Liver (tissue), 9 donors: Measurements from ENCODE around the gene OR4N2. TPM values are rescaled to one million over a fixed set of nuclear protein-coding genes. Genes with fewer than 3 reads are reported as not detected.
"Not testable (repeated sequence)": the region's sequence is repeated elsewhere in the genome, so short reads cannot be mapped to it uniquely, and the experiment has no call there.

Experiments
- DNase-seq: peaks from one replicate; pipeline ENCODE4 v3.0.0-alpha.2; 2017; ENCODE audit warnings: low spot score
- H3K27ac ChIP-seq, 2 donors: one replicate each; pipeline ENCODE4 v1.7.0; 2013; ENCODE audit warnings: inconsistent platforms in 2 of 2, low read length in 2 of 2, control low read depth in 1 of 2, low read depth in 1 of 2, mild to moderate bottlenecking in 1 of 2
- H3K27me3 ChIP-seq, 4 donors: one replicate each; pipeline versions ENCODE4 v1.6.1 to v1.7.0; 2013; ENCODE audit warnings: low read length in 3 of 4, inconsistent platforms in 1 of 4, mild to moderate bottlenecking in 1 of 4, moderate library complexity in 1 of 4; ENCODE audit not compliant: control insufficient read depth in 4 of 4, insufficient read depth in 4 of 4
- H3K36me3 ChIP-seq, 4 donors: one replicate each; pipeline versions ENCODE4 v1.6.1 to v1.7.0; 2013; ENCODE audit warnings: low read length in 3 of 4, mild to moderate bottlenecking in 3 of 4, low read depth in 1 of 4, moderate library complexity in 1 of 4; ENCODE audit not compliant: control insufficient read depth in 4 of 4, insufficient read depth in 3 of 4
- H3K4me1 ChIP-seq, 4 donors: one replicate each; pipeline versions ENCODE4 v1.6.1 to v1.7.0; 2013; ENCODE audit warnings: low read length in 3 of 4, mild to moderate bottlenecking in 3 of 4, moderate library complexity in 1 of 4; ENCODE audit not compliant: control insufficient read depth in 4 of 4, insufficient read depth in 4 of 4
- H3K4me3 ChIP-seq, 3 donors: one replicate each; pipeline versions ENCODE4 v1.6.1 to v1.7.0; 2013; ENCODE audit warnings: low read length in 3 of 3, control low read depth in 1 of 3, low read depth in 1 of 3, mild to moderate bottlenecking in 1 of 3
- H3K9ac ChIP-seq, 2 donors: one replicate each; pipeline ENCODE4 v1.7.0; 2013; ENCODE audit warnings: low read length in 2 of 2, mild to moderate bottlenecking in 2 of 2, moderate library complexity in 2 of 2, control low read depth in 1 of 2, low read depth in 1 of 2
- H3K9me3 ChIP-seq, 4 donors: one replicate each; pipeline versions ENCODE4 v1.6.1 to v1.7.0; 2013; ENCODE audit warnings: low read length in 3 of 4; ENCODE audit not compliant: control insufficient read depth in 4 of 4
- EGR1 ChIP-seq, 2 donors: IDR thresholded peaks; 2 replicates each; pipeline ENCODE4 v1.6.1; 2016 to 2018; ENCODE audit warnings: antibody characterized with exemption in 2 of 2, low read depth in 2 of 2
- FOXA1 ChIP-seq: IDR thresholded peaks from 2 replicates; pipeline ENCODE4 v1.6.1; 2016; ENCODE audit warnings: antibody characterized with exemption
- GABPA ChIP-seq, 2 donors: IDR thresholded peaks in 1 of 2; conservative IDR thresholded peaks in 1 of 2; 2 replicates each; pipeline ENCODE4 v1.6.1; 2016; ENCODE audit warnings: antibody characterized with exemption in 2 of 2, mild to moderate bottlenecking in 1 of 2, moderate library complexity in 1 of 2
- HNF4A ChIP-seq, 2 donors: conservative IDR thresholded peaks; 2 replicates each; pipeline ENCODE4 v1.6.1; 2016; ENCODE audit warnings: antibody characterized with exemption in 2 of 2, mild to moderate bottlenecking in 2 of 2
- NR2F2 ChIP-seq: IDR thresholded peaks from 2 replicates; pipeline ENCODE4 v1.6.1; 2016; ENCODE audit warnings: antibody characterized with exemption
- RAD21 ChIP-seq, 2 donors: IDR thresholded peaks; 2 replicates each; pipeline ENCODE4 v1.6.1; 2016; ENCODE audit warnings: antibody characterized with exemption in 2 of 2, mild to moderate bottlenecking in 2 of 2
- SP1 ChIP-seq: IDR thresholded peaks from 2 replicates; pipeline ENCODE4 v1.6.1; 2018; ENCODE audit warnings: antibody characterized with exemption, mild to moderate bottlenecking
- TAF1 ChIP-seq: conservative IDR thresholded peaks from 2 replicates; pipeline ENCODE4 v1.6.1; 2016; ENCODE audit warnings: antibody characterized with exemption, mild to moderate bottlenecking
- YY1 ChIP-seq: IDR thresholded peaks from 2 replicates; pipeline ENCODE4 v1.6.1; 2016; ENCODE audit warnings: antibody characterized with exemption, mild to moderate bottlenecking
- WGBS: extraction: QIAGEN DNeasy Blood & Tissue Kit; methylation state at CpG from one replicate; pipeline ENCODE4 v1.1.7; 2013; 5-methylcytosine and 5-hydroxymethylcytosine counted together
- polyA plus RNA-seq, 2 donors: library from polyadenylated mRNA; stranded (reverse) in 1 of 2; unstranded in 1 of 2; fragments of 200-250 nt in 1 of 2; fragments of >200 nt in 1 of 2; fragmentation: Nextera tagmentation in 1 of 2; extraction: Ambion mirVana in 1 of 2; gene quantifications; one replicate each; pipeline versions ENCODE4 v1.2.1 to v1.2.3, GENCODE V29; 2013 to 2015
- total RNA-seq, 2 donors: library from RNA; depleted of rRNA; stranded (reverse); fragments of >200 nt; gene quantifications; one replicate each; pipeline ENCODE4 v1.2.3, GENCODE V29; 2014
- TF ChIP-seq, protein P1 (sequence below): fragments of 150-350 bp; IDR thresholded peaks from 2 replicates; pipeline ENCODE4 v1.5.1; 2017; ENCODE audit warnings: improper control_type of control experiment, low read depth, low read length; ENCODE audit not compliant: missing input control
- TF ChIP-seq, protein P2 (sequence below): IDR thresholded peaks from 2 replicates; pipeline ENCODE4 v1.6.1; 2016; ENCODE audit warnings: antibody characterized with exemption, mild to moderate bottlenecking
- TF ChIP-seq, protein P3 (sequence below): IDR thresholded peaks from 2 replicates; pipeline ENCODE4 v1.6.1; 2016; ENCODE audit warnings: antibody characterized with exemption
- TF ChIP-seq, protein P4 (sequence below): IDR thresholded peaks from 2 replicates; pipeline ENCODE4 v1.6.1; 2016; ENCODE audit warnings: antibody characterized with exemption
- donor health status: healthy.
- donor health status: healthy.
- donor health status: healthy.
- donor health status: healthy.
- donor health status: healthy.

OR4N2 gene
- total and polyA plus RNA-seq, 4 donors, result not detected

DNA sequence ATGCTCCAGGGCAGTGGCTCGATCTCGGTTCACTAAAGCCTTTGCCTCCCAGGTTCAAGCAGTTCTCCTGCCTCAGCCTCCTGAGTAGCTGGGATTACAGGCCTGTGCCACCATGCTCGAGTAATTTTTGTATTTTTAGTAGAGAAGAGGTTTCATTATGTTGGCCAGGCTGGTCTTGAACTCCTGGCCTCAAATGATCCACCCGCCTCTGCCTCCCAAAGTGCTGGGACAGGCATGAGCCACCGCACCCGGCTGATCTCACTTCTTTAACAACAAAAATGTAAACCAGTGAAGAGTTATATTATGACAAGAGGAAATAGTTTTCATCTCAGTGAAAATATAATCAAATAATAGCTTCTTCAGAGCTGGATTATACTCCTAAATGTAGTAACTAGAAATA, 16.3 kb upstream of the OR4N2 start:
- H3K4me1 ChIP-seq, H3K9me3 ChIP-seq, DNase-seq, H3K27ac ChIP-seq, H3K27me3 ChIP-seq, H3K9ac ChIP-seq, H3K36me3 ChIP-seq, H3K4me3 ChIP-seq: not testable (repeated sequence)
- WGBS, result 71% methylated on average over 6 of the region's 6 CpGs

DNA sequence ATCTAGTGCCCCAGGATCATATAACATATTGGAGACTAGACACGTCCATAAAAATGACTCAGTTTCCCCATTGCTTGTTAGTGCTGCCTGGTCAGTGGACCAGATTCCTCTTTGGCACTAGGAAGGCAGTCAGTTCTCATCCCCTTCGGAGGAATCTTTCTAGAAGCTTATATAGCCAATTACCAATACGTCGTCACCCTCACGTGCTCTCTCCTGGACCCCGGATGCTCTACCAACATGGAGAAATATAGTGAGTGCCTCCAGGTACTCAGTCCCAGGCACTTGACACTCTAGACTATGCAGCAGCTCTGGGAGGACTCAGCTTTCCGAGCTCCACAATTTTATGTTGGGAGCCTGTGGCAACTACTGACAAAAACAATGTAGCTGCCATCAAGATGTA, 15.4 kb upstream of the OR4N2 start:
- DNase-seq, H3K9ac ChIP-seq, H3K4me1 ChIP-seq, H3K4me3 ChIP-seq, H3K27ac ChIP-seq, H3K27me3 ChIP-seq, H3K36me3 ChIP-seq, H3K9me3 ChIP-seq: not testable (repeated sequence)
- 65% methylated on average over 7 of the region's 7 CpGs for WGBS

GRCh38 chr14:19796520-19797108, 7.0 kb upstream of the OR4N2 start:
- not testable (repeated sequence) for DNase-seq, H3K27me3 ChIP-seq, H3K9me3 ChIP-seq, H3K27ac ChIP-seq, H3K36me3 ChIP-seq, H3K4me3 ChIP-seq, H3K4me1 ChIP-seq, H3K9ac ChIP-seq
- 61% methylated on average over 10 of the region's 10 CpGs for WGBS

GRCh38 chr14:19799880-19800279, 3.7 kb upstream of the OR4N2 start:
- peaks cover 0 to 1% (median 0%) of the 10 kb centered on the region in 4 donors for H3K27me3 ChIP-seq
- no peaks in the 10 kb centered on the region for H3K4me1 ChIP-seq
- no peaks in the 10 kb centered on the region for H3K9me3 ChIP-seq
- TF ChIP-seq, protein P1, sequence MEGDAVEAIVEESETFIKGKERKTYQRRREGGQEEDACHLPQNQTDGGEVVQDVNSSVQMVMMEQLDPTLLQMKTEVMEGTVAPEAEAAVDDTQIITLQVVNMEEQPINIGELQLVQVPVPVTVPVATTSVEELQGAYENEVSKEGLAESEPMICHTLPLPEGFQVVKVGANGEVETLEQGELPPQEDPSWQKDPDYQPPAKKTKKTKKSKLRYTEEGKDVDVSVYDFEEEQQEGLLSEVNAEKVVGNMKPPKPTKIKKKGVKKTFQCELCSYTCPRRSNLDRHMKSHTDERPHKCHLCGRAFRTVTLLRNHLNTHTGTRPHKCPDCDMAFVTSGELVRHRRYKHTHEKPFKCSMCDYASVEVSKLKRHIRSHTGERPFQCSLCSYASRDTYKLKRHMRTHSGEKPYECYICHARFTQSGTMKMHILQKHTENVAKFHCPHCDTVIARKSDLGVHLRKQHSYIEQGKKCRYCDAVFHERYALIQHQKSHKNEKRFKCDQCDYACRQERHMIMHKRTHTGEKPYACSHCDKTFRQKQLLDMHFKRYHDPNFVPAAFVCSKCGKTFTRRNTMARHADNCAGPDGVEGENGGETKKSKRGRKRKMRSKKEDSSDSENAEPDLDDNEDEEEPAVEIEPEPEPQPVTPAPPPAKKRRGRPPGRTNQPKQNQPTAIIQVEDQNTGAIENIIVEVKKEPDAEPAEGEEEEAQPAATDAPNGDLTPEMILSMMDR, result no peak
- TF ChIP-seq SP1, result no peak
- TF ChIP-seq, protein P2, sequence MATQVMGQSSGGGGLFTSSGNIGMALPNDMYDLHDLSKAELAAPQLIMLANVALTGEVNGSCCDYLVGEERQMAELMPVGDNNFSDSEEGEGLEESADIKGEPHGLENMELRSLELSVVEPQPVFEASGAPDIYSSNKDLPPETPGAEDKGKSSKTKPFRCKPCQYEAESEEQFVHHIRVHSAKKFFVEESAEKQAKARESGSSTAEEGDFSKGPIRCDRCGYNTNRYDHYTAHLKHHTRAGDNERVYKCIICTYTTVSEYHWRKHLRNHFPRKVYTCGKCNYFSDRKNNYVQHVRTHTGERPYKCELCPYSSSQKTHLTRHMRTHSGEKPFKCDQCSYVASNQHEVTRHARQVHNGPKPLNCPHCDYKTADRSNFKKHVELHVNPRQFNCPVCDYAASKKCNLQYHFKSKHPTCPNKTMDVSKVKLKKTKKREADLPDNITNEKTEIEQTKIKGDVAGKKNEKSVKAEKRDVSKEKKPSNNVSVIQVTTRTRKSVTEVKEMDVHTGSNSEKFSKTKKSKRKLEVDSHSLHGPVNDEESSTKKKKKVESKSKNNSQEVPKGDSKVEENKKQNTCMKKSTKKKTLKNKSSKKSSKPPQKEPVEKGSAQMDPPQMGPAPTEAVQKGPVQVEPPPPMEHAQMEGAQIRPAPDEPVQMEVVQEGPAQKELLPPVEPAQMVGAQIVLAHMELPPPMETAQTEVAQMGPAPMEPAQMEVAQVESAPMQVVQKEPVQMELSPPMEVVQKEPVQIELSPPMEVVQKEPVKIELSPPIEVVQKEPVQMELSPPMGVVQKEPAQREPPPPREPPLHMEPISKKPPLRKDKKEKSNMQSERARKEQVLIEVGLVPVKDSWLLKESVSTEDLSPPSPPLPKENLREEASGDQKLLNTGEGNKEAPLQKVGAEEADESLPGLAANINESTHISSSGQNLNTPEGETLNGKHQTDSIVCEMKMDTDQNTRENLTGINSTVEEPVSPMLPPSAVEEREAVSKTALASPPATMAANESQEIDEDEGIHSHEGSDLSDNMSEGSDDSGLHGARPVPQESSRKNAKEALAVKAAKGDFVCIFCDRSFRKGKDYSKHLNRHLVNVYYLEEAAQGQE, result no peak
- TF ChIP-seq FOXA1, result no peak
- no peak for TF ChIP-seq EGR1 (IDR thresholded peaks at IDR 0.05; ENCODE audit: low read depth in 2 of 2)
- TF ChIP-seq TAF1, result no peak
- no peak for TF ChIP-seq RAD21 (IDR thresholded peaks at IDR 0.05)
- TF ChIP-seq, protein P3, sequence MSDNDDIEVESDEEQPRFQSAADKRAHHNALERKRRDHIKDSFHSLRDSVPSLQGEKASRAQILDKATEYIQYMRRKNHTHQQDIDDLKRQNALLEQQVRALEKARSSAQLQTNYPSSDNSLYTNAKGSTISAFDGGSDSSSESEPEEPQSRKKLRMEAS, result no peak
- no peak for TF ChIP-seq NR2F2
- TF ChIP-seq YY1, result no peak
- TF ChIP-seq GABPA (IDR thresholded peaks at IDR 0.05 in 1 of 2, conservative IDR thresholded peaks at IDR 0.05 in 1 of 2), result no peak
- TF ChIP-seq HNF4A (conservative IDR thresholded peaks at IDR 0.05), result no peak
- TF ChIP-seq, protein P4, sequence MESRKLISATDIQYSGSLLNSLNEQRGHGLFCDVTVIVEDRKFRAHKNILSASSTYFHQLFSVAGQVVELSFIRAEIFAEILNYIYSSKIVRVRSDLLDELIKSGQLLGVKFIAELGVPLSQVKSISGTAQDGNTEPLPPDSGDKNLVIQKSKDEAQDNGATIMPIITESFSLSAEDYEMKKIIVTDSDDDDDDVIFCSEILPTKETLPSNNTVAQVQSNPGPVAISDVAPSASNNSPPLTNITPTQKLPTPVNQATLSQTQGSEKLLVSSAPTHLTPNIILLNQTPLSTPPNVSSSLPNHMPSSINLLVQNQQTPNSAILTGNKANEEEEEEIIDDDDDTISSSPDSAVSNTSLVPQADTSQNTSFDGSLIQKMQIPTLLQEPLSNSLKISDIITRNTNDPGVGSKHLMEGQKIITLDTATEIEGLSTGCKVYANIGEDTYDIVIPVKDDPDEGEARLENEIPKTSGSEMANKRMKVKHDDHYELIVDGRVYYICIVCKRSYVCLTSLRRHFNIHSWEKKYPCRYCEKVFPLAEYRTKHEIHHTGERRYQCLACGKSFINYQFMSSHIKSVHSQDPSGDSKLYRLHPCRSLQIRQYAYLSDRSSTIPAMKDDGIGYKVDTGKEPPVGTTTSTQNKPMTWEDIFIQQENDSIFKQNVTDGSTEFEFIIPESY, result no peak
- no peak overlapping the region for H3K4me3 ChIP-seq
- no peaks in the 10 kb centered on the region for H3K36me3 ChIP-seq
- no peak overlapping the region for H3K27ac ChIP-seq
- H3K9ac ChIP-seq, result no peak overlapping the region
- 89% methylated on average over 5 of the region's 5 CpGs for WGBS
- DNase-seq, result no peak
